Esophagus muscularis mucosa (tissue), 2 donors: ENCODE results near the gene WDR35.

Experiments used
- EP300 ChIP-seq: sonication (generic); formaldehyde crosslinking; IDR thresholded peaks from one replicate; pipeline ENCODE4 v1.6.1; 2017; ENCODE audit warnings: antibody characterized with exemption
- POLR2A ChIP-seq: fragments of 450-650 bp; IDR thresholded peaks from one replicate; pipeline ENCODE4 v1.6.1; 2017; ENCODE audit warnings: antibody characterized with exemption, moderate library complexity, mild to moderate bottlenecking, low read depth

DNA sequence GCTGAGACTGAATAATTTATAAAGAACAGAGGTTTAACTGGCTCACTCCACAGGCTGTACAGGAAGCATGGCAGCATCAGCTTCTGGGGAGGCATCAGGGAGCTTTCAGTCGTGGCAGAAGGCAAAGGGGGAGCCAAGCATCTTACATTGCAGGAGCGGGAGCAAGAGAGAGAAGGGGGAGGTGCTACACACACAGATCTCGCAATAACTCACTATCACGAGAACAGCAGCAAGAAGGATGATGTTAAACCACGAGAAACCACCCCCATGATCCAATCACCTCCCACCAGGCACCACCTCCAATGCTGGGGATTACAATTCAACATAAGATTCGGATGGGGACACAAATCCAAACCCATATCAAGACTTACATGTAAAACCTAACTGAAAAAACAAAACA is 40.3 kb upstream of the WDR35 start:
- TF ChIP-seq POLR2A, result no peak
- no peak for TF ChIP-seq EP300
